Stimulated activated CD8-positive, alpha-beta memory T cell treated with anti-CD3 and anti-CD28 coated beads, Interleukin-12 subunit alpha, Interleukin-12 subunit beta, amount 100 ng/mL, for 24 hours (primary cell): ENCODE results near the gene SSH3.
"Not testable (repeated sequence)": the region's sequence is repeated elsewhere in the genome, so short reads cannot be mapped to it uniquely, and the experiment has no call there.

Experiments
- DNase-seq: peaks from one replicate; pipeline ENCODE4 v3.0.0-alpha.2; 2020; ENCODE audit errors: extremely low read depth

Gene SSH3

GRCh38 chr11:67312187-67313021 lies 9.1 kb downstream of the SSH3 start:
- DNase-seq: no peak

DNA sequence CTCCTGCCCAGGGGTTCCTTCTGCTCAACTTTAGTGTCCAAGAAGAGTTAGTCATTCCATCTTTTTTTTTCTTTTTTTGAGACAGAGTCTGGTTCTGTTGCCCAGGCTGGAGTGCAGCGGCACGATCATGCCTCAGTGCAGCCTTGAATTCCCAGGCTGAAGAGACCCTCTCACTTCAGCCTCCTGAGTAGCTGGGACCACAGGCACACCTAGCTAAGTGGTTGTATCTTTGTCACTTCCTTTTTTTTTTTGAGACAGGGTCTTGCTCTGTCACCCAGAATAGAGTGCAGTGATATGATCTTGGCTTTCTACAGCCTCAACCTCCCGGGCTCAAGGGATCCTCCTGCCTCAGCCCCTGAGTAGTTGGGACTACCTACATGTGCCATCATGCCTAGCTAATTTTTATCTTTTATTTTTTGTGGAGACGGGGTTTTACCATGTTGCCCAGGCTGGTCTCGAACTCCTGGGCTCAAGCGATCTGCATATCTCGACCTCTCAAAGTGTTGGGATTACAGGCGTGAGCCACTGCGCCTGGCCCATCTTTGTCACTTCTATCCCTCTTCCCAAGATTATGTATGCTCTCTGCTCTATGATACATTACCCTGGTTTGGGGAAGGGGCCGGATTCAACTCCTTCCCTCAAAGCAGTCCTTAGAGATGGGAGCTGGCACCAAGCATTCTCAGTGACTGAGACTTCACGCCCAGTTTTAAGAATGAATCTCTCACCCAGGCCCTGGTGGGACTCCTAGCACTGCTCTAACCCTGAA lies 10.0 kb downstream of the SSH3 start:
- no peak for DNase-seq

- no peak for DNase-seq
Measured at GRCh38 chr11:67314218-67314617, 10.9 kb downstream of the SSH3 start.

- DNase-seq: no peak
Measured at GRCh38 chr11:67315325-67315909, 12.1 kb downstream of the SSH3 start.

DNA sequence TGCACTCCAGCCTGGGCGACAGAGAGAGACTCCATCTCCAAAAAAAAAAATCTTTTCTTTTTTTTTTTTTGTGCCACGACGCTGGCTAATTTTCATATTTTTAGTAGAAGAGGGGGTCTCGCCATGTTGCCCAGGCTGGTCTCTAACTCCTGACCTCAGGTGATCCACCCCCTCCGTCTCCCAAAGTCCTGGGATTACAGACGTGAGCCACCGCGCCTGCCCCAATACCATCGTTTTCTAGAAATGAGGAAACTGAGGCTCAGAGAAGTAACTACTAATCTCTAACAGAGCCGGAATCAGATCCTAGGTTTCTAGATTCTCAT lies 13.5 kb downstream of the SSH3 start:
- DNase-seq: no peak

GRCh38 chr11:67317205-67317887 lies 14.0 kb downstream of the SSH3 start:
- DNase-seq: peak; percentile 93

GRCh38 chr11:67317888-67318555 lies 14.7 kb downstream of the SSH3 start:
- no peak for DNase-seq

DNA sequence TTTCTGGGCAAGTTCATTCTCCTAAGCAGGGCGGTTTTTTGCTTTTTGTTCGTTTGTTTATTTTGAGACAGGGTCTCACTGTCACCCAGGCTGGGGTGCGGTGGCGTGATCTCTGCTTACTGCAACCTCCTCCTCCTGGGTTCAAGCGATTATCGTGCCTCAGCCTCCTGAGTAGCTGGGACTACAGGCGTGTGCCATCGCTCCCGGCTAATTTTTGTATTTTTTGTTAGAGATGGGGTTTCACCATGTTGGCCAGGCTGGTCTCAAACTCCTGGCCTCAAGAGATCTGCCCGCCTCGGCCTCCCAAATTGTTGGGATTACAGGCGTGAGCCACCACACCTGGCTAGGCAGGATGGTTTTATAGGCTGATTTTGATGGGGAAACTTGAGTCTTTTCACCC lies 15.5 kb downstream of the SSH3 start:
- DNase-seq: not testable (repeated sequence)

DNA sequence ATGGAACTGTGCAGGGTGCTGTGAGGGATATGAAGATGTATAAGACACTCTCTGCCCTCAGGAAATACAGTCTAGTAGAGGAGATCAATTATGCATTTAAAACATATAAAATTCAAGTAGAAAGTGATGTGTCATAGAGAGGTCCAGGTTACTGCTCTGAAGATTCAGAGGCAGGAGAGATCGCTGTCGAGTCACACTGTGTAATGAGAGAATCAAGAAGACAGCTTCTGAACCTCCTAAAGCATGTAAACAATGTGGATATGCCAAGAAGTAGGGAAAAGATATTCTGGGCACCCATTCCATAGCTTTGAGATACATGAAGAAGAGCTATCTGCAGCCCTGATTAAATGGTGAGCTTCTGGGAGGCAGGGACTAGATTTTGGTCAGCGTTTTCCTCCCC lies 16.7 kb downstream of the SSH3 start:
- DNase-seq: no peak

- DNase-seq: no peak
Measured at GRCh38 chr11:67320691-67321090, 17.4 kb downstream of the SSH3 start.

GRCh38 chr11:67321313-67321871 lies 18.1 kb downstream of the SSH3 start:
- no peak for DNase-seq

DNA sequence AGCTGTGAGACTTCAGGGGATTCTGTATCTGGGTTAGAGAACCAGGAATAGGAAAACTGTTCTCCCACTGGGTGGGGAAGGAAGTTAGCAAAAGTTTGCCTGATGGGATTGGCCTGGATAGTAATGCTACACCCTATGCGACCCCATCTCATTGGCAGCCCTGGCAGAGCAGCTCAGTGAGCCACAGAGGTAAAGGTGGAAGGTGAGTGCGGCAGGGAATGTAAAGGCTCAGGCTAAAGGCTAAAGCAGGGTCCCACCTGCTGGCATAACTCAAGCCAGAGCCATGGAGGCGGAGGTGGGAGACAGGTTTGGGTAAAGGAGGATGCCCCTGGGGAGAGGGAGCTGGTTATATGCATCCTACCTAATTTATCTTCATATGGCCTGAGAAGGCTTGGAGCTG lies 18.7 kb downstream of the SSH3 start:
- no peak for DNase-seq

DNA sequence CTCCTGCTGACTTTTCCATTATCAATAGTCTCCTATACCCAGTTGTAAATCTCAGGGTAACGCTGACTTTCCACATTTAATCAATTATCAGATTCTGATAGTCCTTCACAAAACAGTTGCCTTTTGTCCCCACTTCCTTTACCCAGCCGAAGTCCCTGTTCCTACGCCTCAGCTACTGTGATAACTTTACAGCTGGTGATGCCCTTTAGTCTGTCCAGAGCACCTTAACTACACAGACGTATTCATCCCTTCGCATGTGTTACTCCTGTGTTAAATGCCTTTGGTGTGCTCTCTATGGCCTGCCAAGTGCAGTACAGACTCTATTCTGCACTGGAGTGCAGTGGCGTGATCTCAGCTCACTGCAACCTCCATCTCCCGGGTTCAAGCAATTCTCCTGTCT lies 20.2 kb downstream of the SSH3 start:
- no peak for DNase-seq

DNA sequence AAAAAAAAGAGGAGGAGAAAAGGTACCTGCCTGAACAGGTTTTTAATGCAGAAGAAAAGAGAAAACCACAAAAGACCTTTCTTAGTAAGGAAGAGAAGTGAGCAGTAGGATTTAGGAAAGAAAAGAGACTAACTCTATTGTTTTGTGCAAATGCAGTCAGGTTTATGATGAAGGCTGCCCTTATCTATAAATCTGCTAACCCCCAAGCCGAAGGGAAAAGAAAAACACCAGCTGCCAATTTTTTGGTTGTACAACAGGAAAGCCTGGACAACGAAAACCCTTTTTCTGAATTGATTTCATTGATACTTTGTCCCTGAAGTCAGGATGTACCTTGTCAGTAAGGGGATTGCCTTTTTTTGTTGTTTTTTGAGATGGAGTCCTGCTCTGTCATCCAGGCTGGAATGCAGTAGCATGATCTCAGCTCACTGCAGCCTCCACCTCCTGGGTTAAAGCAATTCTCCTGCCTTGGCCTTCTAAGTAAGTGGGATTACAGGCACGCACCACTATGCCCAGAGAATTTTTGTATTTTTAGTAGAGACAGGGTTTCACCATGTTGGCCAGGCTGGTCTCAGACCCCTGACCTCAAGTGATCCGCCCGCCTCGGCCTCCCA lies 28.9 kb downstream of the SSH3 start:
- no peak for DNase-seq

GRCh38 chr11:67337257-67337656 lies 33.9 kb downstream of the SSH3 start:
- DNase-seq: no peak

- no peak for DNase-seq
Measured at GRCh38 chr11:67344264-67344663, 40.9 kb downstream of the SSH3 start.

DNA sequence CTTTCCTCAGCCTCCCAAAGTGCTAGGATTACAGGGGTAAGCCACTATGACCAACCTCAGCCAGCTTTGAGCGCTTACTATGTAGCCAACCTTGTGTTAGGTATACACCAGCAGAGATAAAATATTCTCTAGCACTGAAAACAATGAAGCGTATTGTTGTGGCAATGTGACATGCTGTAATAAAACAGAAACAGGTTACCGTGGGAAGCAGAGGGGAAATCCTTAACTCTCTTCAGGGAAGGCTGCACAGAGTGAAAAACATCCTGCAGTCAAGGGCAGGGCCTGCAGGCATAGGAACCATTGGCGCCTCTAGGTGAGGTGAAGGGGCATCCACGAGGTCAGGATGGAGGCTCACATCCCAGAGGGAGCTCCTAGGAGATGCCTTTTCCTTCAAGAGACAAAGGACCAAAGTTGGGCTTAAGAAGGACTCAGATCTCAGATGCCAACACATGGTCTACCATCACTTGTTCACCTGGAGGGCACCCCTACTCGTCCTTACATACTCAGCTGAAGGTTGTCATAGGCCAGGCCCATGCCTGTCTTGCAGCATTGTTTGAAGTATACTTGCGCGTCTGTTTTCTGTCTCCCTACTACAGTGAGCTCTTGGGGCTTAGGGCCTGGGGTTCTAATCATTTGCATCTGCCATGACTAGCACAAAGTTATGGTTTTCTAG lies 42.1 kb downstream of the SSH3 start:
- DNase-seq: no peak

- no peak for DNase-seq
Measured at GRCh38 chr11:67345920-67346819, 42.8 kb downstream of the SSH3 start.

GRCh38 chr11:67347964-67348749 lies 44.8 kb downstream of the SSH3 start:
- no peak for DNase-seq
